ENCODE measurements around the gene ZNF410. TPM values are rescaled to one million over a fixed set of nuclear protein-coding genes. Genes with fewer than 3 reads are reported as not detected.

ZNF410 gene
- total RNA-seq, 1 donor from 2014 or later = 71.5 TPM

DNA sequence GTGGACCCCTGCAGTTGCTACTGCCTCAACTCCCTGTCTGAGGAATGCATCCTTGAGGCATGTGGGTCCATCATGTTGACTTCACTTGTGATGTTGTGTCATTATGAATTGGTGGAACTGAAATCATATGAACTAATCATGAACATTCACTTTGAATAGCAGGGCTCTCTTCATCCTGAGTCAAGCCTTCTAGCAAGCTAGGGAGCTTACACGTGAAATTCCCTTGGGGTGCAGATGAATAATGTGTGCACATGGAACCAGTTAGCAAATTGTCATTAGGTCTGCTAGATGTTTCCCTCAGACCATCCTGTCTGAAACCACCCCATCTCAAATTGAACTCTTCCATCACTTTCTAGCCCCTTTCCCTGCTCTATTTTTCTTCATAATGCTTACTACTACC, 67.1 kb downstream of the ZNF410 start:
- no peak for DNase-seq (ENCODE audit: low spot score)

DNA sequence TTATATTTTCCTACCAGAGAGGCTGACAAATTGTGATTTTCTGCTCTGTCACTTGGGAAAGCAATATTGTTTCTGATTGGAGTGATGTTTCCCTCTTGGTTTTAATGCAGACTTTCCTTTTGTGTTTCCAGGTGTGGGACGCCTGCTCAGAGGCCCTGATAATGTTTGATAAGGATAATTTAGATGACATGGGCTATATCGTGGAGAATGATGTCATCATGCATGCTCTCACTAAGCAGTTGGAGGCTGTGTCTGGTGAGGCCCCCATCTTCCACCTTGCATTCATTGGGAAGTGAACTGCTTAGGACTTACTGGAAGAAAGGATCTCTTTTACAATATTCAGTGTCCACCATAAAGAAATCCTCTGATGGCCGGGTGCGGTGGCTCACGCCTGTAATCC, 69.0 kb downstream of the ZNF410 start:
- no peak for DNase-seq (ENCODE audit: low spot score)

DNA sequence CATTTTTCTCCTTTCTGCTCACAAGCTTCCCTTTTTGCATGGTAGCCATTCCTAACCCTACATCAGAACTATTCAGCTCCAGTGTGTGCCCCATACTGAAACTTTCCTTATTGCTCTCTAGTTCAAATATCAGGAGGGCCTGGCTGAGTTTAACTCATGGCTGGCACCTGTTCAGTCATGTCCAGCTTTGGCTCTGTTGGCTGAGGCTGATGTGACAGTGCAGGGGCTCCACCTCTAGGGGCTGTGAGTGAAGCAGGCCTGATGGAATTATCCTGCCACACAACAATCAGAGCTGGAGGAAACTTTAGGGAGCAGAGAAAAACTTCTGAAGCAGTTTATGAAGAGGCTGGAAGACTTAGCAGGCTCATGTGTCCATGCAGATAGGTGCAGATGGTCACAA, 71.9 kb downstream of the ZNF410 start:
- DNase-seq (ENCODE audit: low spot score) = no peak

DNA sequence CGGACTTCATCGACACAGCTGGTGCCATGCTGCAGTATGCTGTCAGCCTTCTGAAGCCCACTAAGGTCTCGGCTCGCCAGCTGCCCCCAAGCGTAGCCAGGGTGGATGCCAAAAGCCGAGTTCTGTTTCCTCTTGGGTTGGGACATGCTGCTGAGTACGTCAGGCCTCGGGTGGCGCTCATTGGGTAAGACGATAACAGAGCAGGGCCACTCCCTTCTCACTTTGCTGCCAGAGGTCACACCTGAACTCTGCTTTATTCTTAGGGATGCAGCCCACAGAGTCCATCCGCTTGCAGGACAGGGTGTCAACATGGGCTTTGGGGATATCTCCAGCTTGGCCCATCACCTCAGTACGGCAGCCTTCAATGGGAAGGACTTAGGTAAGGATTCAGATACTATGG, 74.5 kb downstream of the ZNF410 start:
- DNase-seq (ENCODE audit: low spot score) = no peak

DNA sequence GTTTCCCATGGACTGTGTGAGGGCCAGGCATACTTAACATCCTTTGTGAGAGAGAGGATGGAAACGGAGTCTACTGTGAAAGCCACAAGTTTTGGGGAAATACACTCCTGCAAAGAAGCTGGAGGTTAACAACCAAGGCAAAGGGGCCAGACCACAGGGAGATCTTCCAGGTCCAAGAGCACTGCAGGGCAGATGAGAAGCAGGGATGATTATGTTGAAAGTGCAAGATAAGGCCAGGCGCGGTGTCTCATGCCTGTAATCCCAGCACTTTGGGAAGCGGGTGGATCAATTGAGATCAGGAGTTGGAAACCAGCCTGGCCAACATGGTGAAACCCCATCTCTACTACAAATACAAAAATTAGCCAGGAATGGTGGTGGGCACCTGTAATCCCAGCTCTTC, 78.6 kb downstream of the ZNF410 start:
- DNase-seq (ENCODE audit: low spot score) = peak; percentile 56

DNA sequence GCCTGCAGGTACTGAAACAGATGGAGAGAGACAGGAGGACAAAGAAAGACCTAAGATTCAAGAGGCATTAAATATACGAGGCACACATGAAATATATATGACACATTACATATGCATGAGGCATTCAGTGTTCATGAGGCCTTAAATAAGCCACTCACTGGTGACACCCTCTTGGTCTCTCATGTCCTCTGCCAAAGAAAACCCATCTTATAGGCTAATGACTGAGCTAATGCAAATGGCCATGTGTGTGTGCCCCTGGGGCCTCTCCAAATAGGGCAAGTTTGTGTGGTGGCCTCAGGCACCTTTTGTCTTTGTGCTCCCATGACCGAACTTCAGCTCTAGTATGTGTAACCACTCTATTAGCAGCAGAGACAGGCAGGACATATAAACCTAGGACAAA, 82.2 kb downstream of the ZNF410 start:
- DNase-seq (ENCODE audit: low spot score) = no peak

DNA sequence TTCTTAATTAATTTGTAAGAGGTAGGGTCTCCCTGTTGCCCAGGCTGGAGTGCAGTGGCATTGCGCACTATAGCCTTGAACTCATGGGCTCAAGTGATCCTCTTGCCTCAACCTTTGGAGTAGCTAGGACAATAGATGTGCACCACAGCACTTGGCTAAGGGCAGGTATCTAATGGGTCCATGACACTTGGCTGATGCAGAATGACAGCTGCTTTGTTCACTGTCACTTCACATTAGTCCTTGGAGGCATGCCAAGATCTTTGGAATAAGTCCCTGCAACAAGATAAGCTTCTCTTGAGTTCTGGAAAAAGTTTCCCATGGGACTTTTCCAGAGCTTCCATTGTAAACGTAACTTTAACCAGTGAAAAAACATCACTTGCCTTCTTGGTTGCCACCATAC, 86.8 kb downstream of the ZNF410 start:
- no peak for DNase-seq (ENCODE audit: low spot score)

DNA sequence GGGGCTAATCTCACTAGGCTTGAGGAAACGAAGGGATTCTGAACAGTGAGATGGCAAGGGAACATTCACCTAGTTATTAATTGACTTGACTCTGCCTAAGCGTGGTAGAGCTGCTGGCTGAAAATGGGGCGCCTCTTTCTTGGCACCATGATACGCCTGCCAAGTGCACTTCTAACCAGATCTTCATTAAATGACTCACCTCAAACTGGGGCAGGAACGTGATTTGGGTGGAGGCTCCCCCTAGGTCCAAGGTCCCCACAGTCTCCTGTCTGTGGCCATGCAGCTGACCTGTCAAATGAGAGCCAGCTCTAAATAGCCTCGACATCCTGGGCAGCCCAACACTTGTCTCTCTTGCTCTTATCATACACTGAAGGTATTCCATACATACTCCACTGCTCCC, 89.5 kb downstream of the ZNF410 start:
- DNase-seq (ENCODE audit: low spot score) = no peak

DNA sequence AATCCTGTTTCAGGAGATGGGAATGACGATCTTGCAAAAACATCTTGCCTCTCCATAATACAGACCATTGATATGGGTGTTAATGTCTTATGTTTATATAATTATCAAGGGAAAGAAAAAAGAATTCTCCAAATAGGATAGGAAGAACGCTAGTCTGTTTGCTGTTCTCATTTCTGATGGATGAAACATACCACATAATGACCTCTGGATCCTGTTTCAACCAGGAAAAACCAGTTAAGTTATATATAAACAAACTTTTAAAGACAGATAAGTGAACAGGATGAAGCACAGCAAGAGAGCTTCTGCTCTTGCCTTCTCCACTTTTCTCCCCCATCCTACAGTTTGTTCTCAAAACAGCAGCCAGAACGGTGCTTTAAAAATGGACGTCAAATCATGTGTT, 91.2 kb downstream of the ZNF410 start:
- DNase-seq (ENCODE audit: low spot score) = no peak

Other genes starting within 250 kb of the ZNF410 start
- gene DNAL1, start 241.9 kb upstream of the ZNF410 start, total RNA-seq (ENCODE audit: insufficient read depth, low replicate concordance) = 7.0 TPM
- gene PNMA1, start 172.5 kb upstream of the ZNF410 start, total RNA-seq (ENCODE audit: insufficient read depth, low replicate concordance) = 42.1 TPM
- gene PTGR2, start 35.0 kb upstream of the ZNF410 start, total RNA-seq (ENCODE audit: insufficient read depth, low replicate concordance) = 16.1 TPM
- 8.4 TPM for gene FAM161B, start 63.2 kb downstream of the ZNF410 start, total RNA-seq (ENCODE audit: insufficient read depth, low replicate concordance)
- gene COQ6, start 63.4 kb downstream of the ZNF410 start, total RNA-seq (ENCODE audit: insufficient read depth, low replicate concordance) = 17.1 TPM
- 9.6 TPM for gene ENTPD5, start 132.4 kb downstream of the ZNF410 start, total RNA-seq (ENCODE audit: insufficient read depth, low replicate concordance)
- 10.1 TPM for gene BBOF1, start 132.5 kb downstream of the ZNF410 start, total RNA-seq (ENCODE audit: insufficient read depth, low replicate concordance)
- gene ALDH6A1, start 197.6 kb downstream of the ZNF410 start, total RNA-seq (ENCODE audit: insufficient read depth, low replicate concordance) = 36.4 TPM
- 17.1 TPM for gene LIN52, start 198.1 kb downstream of the ZNF410 start, total RNA-seq (ENCODE audit: insufficient read depth, low replicate concordance)